Measurements from ENCODE around the gene LACTBL1. TPM values are rescaled to one million over a fixed set of nuclear protein-coding genes. Genes with fewer than 3 reads are reported as not detected.
A peak's percentile ranks its signal among the peaks of the same experiment; 100 is the strongest.
"Not testable (repeated sequence)": the region's sequence is repeated elsewhere in the genome, so short reads cannot be mapped to it uniquely, and the experiment has no call there.

The LACTBL1 gene
- total RNA-seq, 1 donor from 2014 or later = not detected

DNA sequence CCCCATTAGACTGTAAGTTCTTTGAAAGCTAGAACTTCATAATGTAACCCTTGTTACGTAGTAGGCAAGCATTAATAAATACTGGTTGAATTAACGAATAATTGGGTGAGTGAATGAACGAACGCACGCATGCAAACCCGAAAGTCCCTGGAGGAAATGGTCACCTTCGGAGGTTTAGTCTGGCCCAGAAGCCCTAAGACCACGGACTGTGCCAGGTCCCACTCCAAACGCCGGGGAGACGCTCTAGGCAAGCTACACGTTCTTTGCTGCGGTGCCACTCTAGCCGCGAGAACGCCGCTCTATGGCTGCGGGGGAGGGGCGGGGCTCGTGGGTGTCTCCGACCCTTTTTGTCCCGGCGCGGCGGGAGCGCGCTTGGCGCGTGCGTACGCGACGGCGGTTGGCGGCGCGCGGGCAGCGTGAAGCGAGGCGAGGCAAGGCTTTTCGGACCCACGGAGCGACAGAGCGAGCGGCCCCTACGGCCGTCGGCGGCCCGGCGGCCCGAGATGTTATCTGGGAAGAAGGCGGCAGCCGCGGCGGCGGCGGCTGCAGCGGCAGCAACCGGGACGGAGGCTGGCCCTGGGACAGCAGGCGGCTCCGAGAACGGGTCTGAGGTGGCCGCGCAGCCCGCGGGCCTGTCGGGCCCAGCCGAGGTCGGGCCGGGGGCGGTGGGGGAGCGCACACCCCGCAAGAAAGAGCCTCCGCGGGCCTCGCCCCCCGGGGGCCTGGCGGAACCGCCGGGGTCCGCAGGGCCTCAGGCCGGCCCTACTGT is 46.6 kb upstream of the LACTBL1 start, which contains the start of gene KDM1A:
TSS of gene KDM1A (plus strand) at position 375 of the 769 bp plus-strand sequence. CDS start at position 504, 129 bp downstream.
- Mint-ChIP-seq H3K4me3 (ENCODE audit: unreplicated experiment) (peak within 1 kb of the TSS; percentile 100), H3K27ac (ENCODE audit: unreplicated experiment) (peak within 1 kb of the TSS; percentile 98), H3K9me3 (ENCODE audit: unreplicated experiment) (peaks cover 2% of the 10 kb centered on the region), H3K27me3 (ENCODE audit: low read depth, unreplicated experiment) (no peaks in the 10 kb centered on the region), H3K36me3 (ENCODE audit: low read depth, unreplicated experiment) (peaks cover 13% of the 10 kb centered on the region), H3K4me1 (ENCODE audit: low read depth, unreplicated experiment) (no peaks in the 10 kb centered on the region)
- Histone ChIP-seq H3K27me3 (ENCODE audit: insufficient read depth, low read length) (no peaks in the 10 kb centered on the region), H3K79me2 (ENCODE audit: insufficient read depth, low read length) (peaks cover 52% of the 10 kb centered on the region), H3K27ac (ENCODE audit: low read depth, low read length) (peak within 1 kb of the TSS; percentile 80), H3K4me1 (ENCODE audit: insufficient read depth, low read length) (no peaks in the 10 kb centered on the region), H4K20me1 (ENCODE audit: insufficient read depth, low read length) (peaks cover 37% of the 10 kb centered on the region), H3K9ac (ENCODE audit: low read length) (peak within 1 kb of the TSS; percentile 91), H2AFZ (ENCODE audit: low read depth, low read length) (peak within 1 kb of the TSS; percentile 93), H3K36me3 (ENCODE audit: insufficient read depth, low read length) (no peaks in the 10 kb centered on the region), H3K4me3 (ENCODE audit: insufficient read depth, low read depth, low read length) (peak within 1 kb of the TSS; percentile 79), H3K9me3 (ENCODE audit: insufficient read depth, low read depth, low read length) (no peaks in the 10 kb centered on the region), H3K4me2 (ENCODE audit: low read length) (peak within 1 kb of the TSS; percentile 100)
- FAIRE-seq (no peak), DNase-seq (ENCODE audit: low read depth) (peak; percentile 95)
- TF ChIP-seq EZH2 (IDR thresholded peaks at IDR 0.05; ENCODE audit: insufficient read depth, low read length) = no peak
- TF ChIP-seq, protein P1, sequence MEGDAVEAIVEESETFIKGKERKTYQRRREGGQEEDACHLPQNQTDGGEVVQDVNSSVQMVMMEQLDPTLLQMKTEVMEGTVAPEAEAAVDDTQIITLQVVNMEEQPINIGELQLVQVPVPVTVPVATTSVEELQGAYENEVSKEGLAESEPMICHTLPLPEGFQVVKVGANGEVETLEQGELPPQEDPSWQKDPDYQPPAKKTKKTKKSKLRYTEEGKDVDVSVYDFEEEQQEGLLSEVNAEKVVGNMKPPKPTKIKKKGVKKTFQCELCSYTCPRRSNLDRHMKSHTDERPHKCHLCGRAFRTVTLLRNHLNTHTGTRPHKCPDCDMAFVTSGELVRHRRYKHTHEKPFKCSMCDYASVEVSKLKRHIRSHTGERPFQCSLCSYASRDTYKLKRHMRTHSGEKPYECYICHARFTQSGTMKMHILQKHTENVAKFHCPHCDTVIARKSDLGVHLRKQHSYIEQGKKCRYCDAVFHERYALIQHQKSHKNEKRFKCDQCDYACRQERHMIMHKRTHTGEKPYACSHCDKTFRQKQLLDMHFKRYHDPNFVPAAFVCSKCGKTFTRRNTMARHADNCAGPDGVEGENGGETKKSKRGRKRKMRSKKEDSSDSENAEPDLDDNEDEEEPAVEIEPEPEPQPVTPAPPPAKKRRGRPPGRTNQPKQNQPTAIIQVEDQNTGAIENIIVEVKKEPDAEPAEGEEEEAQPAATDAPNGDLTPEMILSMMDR (IDR thresholded peaks at IDR 0.05; ENCODE audit: insufficient read depth, low read depth, low read length) = peak; percentile 24

DNA sequence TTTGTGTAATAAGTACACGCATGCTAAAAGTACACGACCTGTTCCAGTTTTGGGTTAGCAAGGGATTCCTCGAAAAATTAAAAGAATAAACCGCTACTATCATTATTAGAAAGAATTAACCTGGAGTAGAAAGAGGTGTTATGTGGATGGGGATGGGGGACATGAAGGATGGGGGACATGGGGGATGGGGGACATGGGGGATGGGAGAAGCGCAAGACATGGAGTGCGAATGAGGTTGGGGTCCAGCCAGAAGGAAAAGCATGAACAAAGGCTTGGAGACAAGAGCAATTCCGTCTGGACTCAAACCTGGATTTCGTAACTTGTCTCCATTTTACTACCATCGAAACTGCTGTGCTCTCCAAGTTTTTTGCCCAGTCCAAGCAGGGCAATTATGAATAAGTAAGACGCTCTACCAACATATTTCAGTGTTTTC is 46.0 kb upstream of the LACTBL1 start:
- peak overlapping the region; percentile 80 for H3K27ac ChIP-seq (ENCODE audit: low read depth, low read length)
- H3K4me1 ChIP-seq (ENCODE audit: insufficient read depth, low read length) = peaks cover 4% of the 10 kb centered on the region
- Mint-ChIP-seq H3K27ac (ENCODE audit: unreplicated experiment) (peak overlapping the region; percentile 98), H3K4me3 (ENCODE audit: unreplicated experiment) (peak overlapping the region; percentile 97), H3K4me1 (ENCODE audit: low read depth, unreplicated experiment) (peaks cover 2% of the 10 kb centered on the region), H3K9me3 (ENCODE audit: unreplicated experiment) (peaks cover 2% of the 10 kb centered on the region), H3K27me3 (ENCODE audit: low read depth, unreplicated experiment) (no peaks in the 10 kb centered on the region), H3K36me3 (ENCODE audit: low read depth, unreplicated experiment) (peaks cover 9% of the 10 kb centered on the region)
- H4K20me1 ChIP-seq (ENCODE audit: insufficient read depth, low read length) = peaks cover 31% of the 10 kb centered on the region
- peak overlapping the region; percentile 91 for H3K9ac ChIP-seq (ENCODE audit: low read length)
- FAIRE-seq (no peak), DNase-seq (ENCODE audit: low read depth) (no peak)
- H3K36me3 ChIP-seq (ENCODE audit: insufficient read depth, low read length) = no peaks in the 10 kb centered on the region
- TF ChIP-seq, protein P1 (IDR thresholded peaks at IDR 0.05; ENCODE audit: insufficient read depth, low read depth, low read length) = no peak
- TF ChIP-seq EZH2 (IDR thresholded peaks at IDR 0.05; ENCODE audit: insufficient read depth, low read length) = no peak
- H3K79me2 ChIP-seq (ENCODE audit: insufficient read depth, low read length) = peaks cover 46% of the 10 kb centered on the region
- H3K27me3 ChIP-seq (ENCODE audit: insufficient read depth, low read length) = no peaks in the 10 kb centered on the region
- H3K4me3 ChIP-seq (ENCODE audit: insufficient read depth, low read depth, low read length) = peak overlapping the region; percentile 79
- peak overlapping the region; percentile 100 for H3K4me2 ChIP-seq (ENCODE audit: low read length)
- H2AFZ ChIP-seq (ENCODE audit: low read depth, low read length) = peak overlapping the region; percentile 93
- no peaks in the 10 kb centered on the region for H3K9me3 ChIP-seq (ENCODE audit: insufficient read depth, low read depth, low read length)

DNA sequence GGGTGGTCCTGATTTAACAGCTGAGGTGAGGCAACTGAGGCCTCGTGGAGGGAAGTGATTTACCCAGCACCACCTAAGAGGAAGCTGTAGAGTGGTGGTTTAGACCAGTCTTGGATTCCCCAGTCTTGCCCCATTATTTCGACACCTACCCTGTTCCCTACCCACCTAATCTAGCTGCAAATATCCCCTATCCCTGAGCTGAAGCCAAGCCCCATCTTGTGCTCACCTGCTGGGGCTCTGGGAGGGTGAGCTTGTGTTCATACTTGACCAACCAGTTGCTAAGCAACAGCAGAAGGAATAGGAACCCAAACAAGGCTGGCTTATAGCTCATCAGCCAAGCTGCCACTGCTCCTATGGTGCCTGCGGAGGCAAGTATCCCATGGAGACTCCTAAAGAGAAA is 41.0 kb upstream of the LACTBL1 start:
- H3K79me2 ChIP-seq (ENCODE audit: insufficient read depth, low read length) = no peaks in the 10 kb centered on the region
- H3K4me3 ChIP-seq (ENCODE audit: insufficient read depth, low read depth, low read length) = no peak overlapping the region
- TF ChIP-seq, protein P1 (IDR thresholded peaks at IDR 0.05; ENCODE audit: insufficient read depth, low read depth, low read length) = no peak
- TF ChIP-seq EZH2 (IDR thresholded peaks at IDR 0.05; ENCODE audit: insufficient read depth, low read length) = no peak
- no peaks in the 10 kb centered on the region for H3K36me3 ChIP-seq (ENCODE audit: insufficient read depth, low read length)
- DNase-seq (ENCODE audit: low read depth) = no peak
- no peak overlapping the region for H3K27ac ChIP-seq (ENCODE audit: low read depth, low read length)
- no peaks in the 10 kb centered on the region for H4K20me1 ChIP-seq (ENCODE audit: insufficient read depth, low read length)
- no peak overlapping the region for H2AFZ ChIP-seq (ENCODE audit: low read depth, low read length)
- no peaks in the 10 kb centered on the region for H3K27me3 Mint-ChIP-seq (ENCODE audit: low read depth, unreplicated experiment)
- peaks cover 8% of the 10 kb centered on the region for H3K4me1 Mint-ChIP-seq (ENCODE audit: low read depth, unreplicated experiment)
- no peak overlapping the region for H3K9ac ChIP-seq (ENCODE audit: low read length)
- no peak for FAIRE-seq
- H3K27ac Mint-ChIP-seq (ENCODE audit: unreplicated experiment) = peak overlapping the region; percentile 62
- H3K4me2 ChIP-seq (ENCODE audit: low read length) = no peak overlapping the region
- H3K9me3 ChIP-seq (ENCODE audit: insufficient read depth, low read depth, low read length) = no peaks in the 10 kb centered on the region
- H3K4me1 ChIP-seq (ENCODE audit: insufficient read depth, low read length) = peaks cover 13% of the 10 kb centered on the region
- no peaks in the 10 kb centered on the region for H3K27me3 ChIP-seq (ENCODE audit: insufficient read depth, low read length)
- no peaks in the 10 kb centered on the region for H3K36me3 Mint-ChIP-seq (ENCODE audit: low read depth, unreplicated experiment)
- no peaks in the 10 kb centered on the region for H3K9me3 Mint-ChIP-seq (ENCODE audit: unreplicated experiment)
- no peak overlapping the region for H3K4me3 Mint-ChIP-seq (ENCODE audit: unreplicated experiment)

DNA sequence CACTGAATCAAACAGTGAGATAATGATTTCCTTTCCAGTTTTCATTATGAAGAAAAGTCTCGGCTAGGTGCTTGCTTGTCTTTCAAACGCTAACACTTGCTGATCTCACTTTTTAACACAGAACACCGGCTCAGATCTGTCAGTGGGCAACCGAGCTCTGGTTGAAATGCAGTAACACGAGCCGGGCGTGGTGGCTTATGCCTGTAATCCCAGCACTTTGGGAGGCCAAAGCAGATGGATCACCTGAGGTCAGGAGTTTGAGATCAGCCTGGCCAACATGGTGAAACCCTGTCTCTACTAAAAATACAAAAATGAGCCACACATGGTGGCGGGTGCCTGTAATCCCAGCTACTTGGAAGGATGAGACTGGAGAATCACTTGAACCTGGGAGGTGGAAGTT is 37.4 kb upstream of the LACTBL1 start:
- H3K4me2 ChIP-seq (ENCODE audit: low read length); H3K4me3 Mint-ChIP-seq (ENCODE audit: unreplicated experiment); H3K36me3 ChIP-seq (ENCODE audit: insufficient read depth, low read length); FAIRE-seq; H3K9me3 ChIP-seq (ENCODE audit: insufficient read depth, low read depth, low read length); DNase-seq (ENCODE audit: low read depth); H3K9ac ChIP-seq (ENCODE audit: low read length); H3K27me3 Mint-ChIP-seq (ENCODE audit: low read depth, unreplicated experiment); H3K9me3 Mint-ChIP-seq (ENCODE audit: unreplicated experiment); H3K79me2 ChIP-seq (ENCODE audit: insufficient read depth, low read length); H3K27ac Mint-ChIP-seq (ENCODE audit: unreplicated experiment); H3K27me3 ChIP-seq (ENCODE audit: insufficient read depth, low read length); H3K4me1 Mint-ChIP-seq (ENCODE audit: low read depth, unreplicated experiment); H4K20me1 ChIP-seq (ENCODE audit: insufficient read depth, low read length); H3K36me3 Mint-ChIP-seq (ENCODE audit: low read depth, unreplicated experiment); H3K4me3 ChIP-seq (ENCODE audit: insufficient read depth, low read depth, low read length); H2AFZ ChIP-seq (ENCODE audit: low read depth, low read length): not testable (repeated sequence)
- H3K4me1 ChIP-seq (ENCODE audit: insufficient read depth, low read length) = peaks cover 13% of the 10 kb centered on the region
- peak overlapping the region; percentile 86 for H3K27ac ChIP-seq (ENCODE audit: low read depth, low read length)
